DOHH2 (cell line): ENCODE results near the gene KDM8.

ENCODE experiments used
- H3F3A ChIP-seq: fragments of 200-600 bp; sonication (generic), shearing (Covaris generic); 2 replicates; pipeline ENCODE4 v1.6.0; 2016; ENCODE audit warnings: antibody characterized with exemption, mild to moderate bottlenecking; ENCODE audit not compliant: control insufficient read depth, insufficient read depth
- H3K27ac ChIP-seq: fragments of 200-600 bp; sonication (generic); 2 replicates; pipeline ENCODE4 v1.5.1; 2014; ENCODE audit warnings: low read depth, mild to moderate bottlenecking, low read length, moderate library complexity
- H3K27me3 ChIP-seq: fragments of 200-600 bp; sonication (generic); 2 replicates; pipeline ENCODE4 v1.6.1; 2014; ENCODE audit warnings: mild to moderate bottlenecking, low read length, mixed read lengths; ENCODE audit not compliant: control insufficient read depth
- H3K36me3 ChIP-seq: fragments of 200-600 bp; sonication (generic); 2 replicates; pipeline ENCODE4 v1.6.1; 2014; ENCODE audit warnings: mild to moderate bottlenecking, low read length, moderate library complexity, mixed read lengths; ENCODE audit not compliant: control insufficient read depth
- H3K4me1 ChIP-seq: fragments of 200-600 bp; sonication (generic); 2 replicates; pipeline ENCODE4 v1.6.1; 2014; ENCODE audit warnings: mild to moderate bottlenecking, low read length, mixed read lengths; ENCODE audit not compliant: control insufficient read depth
- H3K4me2 ChIP-seq: fragments of 200-600 bp; sonication (generic); 2 replicates; pipeline ENCODE4 v1.6.0; 2014; ENCODE audit warnings: mild to moderate bottlenecking, low read length, moderate library complexity
- H3K4me3 ChIP-seq: fragments of 200-600 bp; sonication (generic); 2 replicates; pipeline ENCODE4 v1.5.1; 2014; ENCODE audit warnings: mild to moderate bottlenecking, low read length, mixed read lengths
- H3K79me2 ChIP-seq: fragments of 200-600 bp; sonication (generic); 2 replicates; pipeline ENCODE4 v1.6.1; 2014; ENCODE audit warnings: mild to moderate bottlenecking, low read length, mixed read lengths; ENCODE audit not compliant: control insufficient read depth
- H3K9me2 ChIP-seq: fragments of 200-600 bp; sonication (generic); replicated peaks from 2 replicates; pipeline ENCODE4 v1.6.1; 2014; ENCODE audit warnings: mild to moderate bottlenecking, low read length, mixed read lengths; ENCODE audit not compliant: control insufficient read depth
- H3K9me3 ChIP-seq: fragments of 200-600 bp; sonication (generic); 2 replicates; pipeline ENCODE4 v1.6.1; 2014; ENCODE audit warnings: antibody characterized with exemption, low read length, mixed read lengths; ENCODE audit not compliant: control insufficient read depth, insufficient read depth
- H4K20me1 ChIP-seq: fragments of 200-600 bp; sonication (generic); 2 replicates; pipeline ENCODE4 v1.6.0; 2014; ENCODE audit warnings: low read depth, mild to moderate bottlenecking, antibody characterized with exemption, low read length, moderate library complexity; ENCODE audit not compliant: control insufficient read depth, insufficient read depth
- CTCF ChIP-seq: fragments of 200-600 bp; sonication (generic); IDR thresholded peaks from one replicate; pipeline ENCODE4 v1.5.1; 2014; ENCODE audit warnings: antibody characterized with exemption, mild to moderate bottlenecking, low read depth, low read length; ENCODE audit not compliant: poor library complexity, severe bottlenecking
- EZH2phosphoT487 ChIP-seq: fragments of 200-600 bp; sonication (generic); IDR thresholded peaks from 2 replicates; pipeline ENCODE4 v1.6.1; 2017; ENCODE audit warnings: borderline replicate concordance, mild to moderate bottlenecking, antibody characterized with exemption, low read length, moderate library complexity, mixed read lengths

The KDM8 gene

DNA sequence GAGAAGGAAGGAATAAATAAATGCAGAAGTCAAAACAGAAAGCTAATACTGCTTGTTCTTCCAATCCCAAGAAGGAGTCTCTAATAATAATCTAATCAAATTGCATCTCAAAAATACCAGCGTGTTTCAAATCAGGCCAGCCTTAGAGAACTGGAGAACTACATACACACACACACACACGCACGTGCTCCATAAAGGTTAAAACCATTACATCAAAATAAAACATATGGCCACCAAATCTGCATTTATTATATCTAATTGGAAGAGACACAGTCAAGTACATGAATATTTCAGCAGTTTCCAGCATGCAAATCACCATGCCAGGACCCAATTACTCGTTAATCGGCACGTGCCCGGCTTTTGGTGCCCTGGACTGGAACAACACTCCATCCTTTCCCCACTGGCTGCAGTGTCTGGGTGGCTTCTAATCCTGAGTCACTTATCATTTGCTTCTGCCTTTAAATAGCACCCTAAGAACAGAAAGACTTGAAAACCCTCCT, 20.4 kb upstream of the KDM8 start:
- H3K27ac ChIP-seq, result no peak overlapping the region
- H3K9me2 ChIP-seq, result no peaks in the 10 kb centered on the region
- no peak for TF ChIP-seq CTCF
- TF ChIP-seq EZH2phosphoT487, result no peak
- H3K4me1 ChIP-seq, result peaks cover 21% of the 10 kb centered on the region
- peaks cover 3% of the 10 kb centered on the region; the same call in 1 of the 2 replicates for H3K27me3 ChIP-seq
- no peaks in the 10 kb centered on the region for H3F3A ChIP-seq
- H3K4me2 ChIP-seq, result no peak overlapping the region
- no peaks in the 10 kb centered on the region for H3K9me3 ChIP-seq
- H3K79me2 ChIP-seq, result no peaks in the 10 kb centered on the region
- H3K4me3 ChIP-seq, result no peak overlapping the region
- H4K20me1 ChIP-seq, result no peaks in the 10 kb centered on the region
- no peaks in the 10 kb centered on the region for H3K36me3 ChIP-seq

DNA sequence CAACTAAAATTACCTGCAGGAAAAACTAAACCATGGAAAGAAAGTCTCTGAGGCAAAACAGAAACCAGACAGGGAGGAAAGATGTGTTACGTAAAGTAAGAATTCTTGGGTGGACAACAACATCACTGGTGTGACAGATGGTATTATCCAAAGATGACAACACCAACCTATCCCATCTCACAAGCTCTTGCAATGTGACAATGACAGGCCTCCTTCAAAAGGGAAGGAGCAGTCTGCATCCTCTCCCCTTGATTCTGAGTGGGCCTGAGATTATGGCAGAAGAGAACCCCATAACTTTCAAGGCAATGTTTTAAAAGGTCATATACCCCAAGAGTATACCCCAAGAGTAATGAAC, 17.6 kb upstream of the KDM8 start:
- H3K36me3 ChIP-seq, result no peaks in the 10 kb centered on the region

DNA sequence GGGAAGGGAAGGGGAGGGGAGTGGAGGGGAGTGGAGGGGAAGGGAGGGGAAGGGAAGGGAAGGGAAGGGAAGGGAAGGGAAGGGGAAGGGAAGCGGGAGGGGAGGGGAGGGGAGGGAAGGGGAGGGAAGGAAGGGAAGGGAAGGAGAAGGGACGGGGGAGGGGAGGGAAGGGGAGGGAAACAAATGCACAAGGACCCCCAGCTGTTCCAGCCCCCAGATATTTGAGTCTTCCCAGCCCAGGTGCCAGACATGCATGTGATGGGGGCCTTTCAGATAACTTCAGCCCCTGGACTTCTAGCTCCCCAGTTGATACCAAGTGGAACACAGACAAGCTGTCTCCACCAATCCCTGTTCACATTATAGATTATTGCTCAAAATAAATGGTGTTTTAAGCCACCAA, 14.7 kb upstream of the KDM8 start:
- H3K27ac ChIP-seq, result no peak overlapping the region
- H3K9me2 ChIP-seq, result no peaks in the 10 kb centered on the region
- H3F3A ChIP-seq, result no peaks in the 10 kb centered on the region
- H3K4me2 ChIP-seq, result no peak overlapping the region
- peaks cover 5% of the 10 kb centered on the region; the same call in 1 of the 2 replicates for H3K4me1 ChIP-seq
- no peaks in the 10 kb centered on the region for H3K9me3 ChIP-seq
- H3K4me3 ChIP-seq, result no peak overlapping the region
- no peak for TF ChIP-seq CTCF
- no peak for TF ChIP-seq EZH2phosphoT487
- no peaks in the 10 kb centered on the region for H3K36me3 ChIP-seq
- no peaks in the 10 kb centered on the region for H4K20me1 ChIP-seq
- no peaks in the 10 kb centered on the region for H3K79me2 ChIP-seq
- peaks cover 7% of the 10 kb centered on the region; the same call in 1 of the 2 replicates for H3K27me3 ChIP-seq

More for the DNA sequence above, 17.6 kb upstream of the KDM8 start:
- Histone ChIP-seq H3F3A (no peaks in the 10 kb centered on the region), H3K27ac (no peak overlapping the region), H3K9me3 (no peaks in the 10 kb centered on the region), H3K27me3 (peaks cover 10% of the 10 kb centered on the region; the same call in 1 of the 2 replicates), H3K9me2 (no peaks in the 10 kb centered on the region), H3K4me2 (no peak overlapping the region), H3K79me2 (no peaks in the 10 kb centered on the region), H3K4me3 (no peak overlapping the region), H3K4me1 (peaks cover 5% of the 10 kb centered on the region; the same call in 1 of the 2 replicates), H4K20me1 (no peaks in the 10 kb centered on the region)
- TF ChIP-seq CTCF, result no peak
- TF ChIP-seq EZH2phosphoT487, result no peak
